COLO668 (cell line): Measurements from ENCODE around the gene STXBP3.
"Not testable (repeated sequence)": the region's sequence is repeated elsewhere in the genome, so short reads cannot be mapped to it uniquely, and the experiment has no call there.

ENCODE experiments used
- DNase-seq: peaks from one replicate; lab custom pipeline; 2025; ENCODE audit not compliant: unreplicated experiment; lab: John Stamatoyannopoulos, UW

The STXBP3 gene

GRCh38 chr1:108728327-108728923 lies 18.0 kb upstream of the STXBP3 start:
- DNase-seq: no peak

GRCh38 chr1:108729481-108729880 lies 17.0 kb upstream of the STXBP3 start:
- DNase-seq: no peak

- DNase-seq: no peak
These were observed 14.1 kb upstream of the STXBP3 start for GRCh38 chr1:108732398-108732797.

- DNase-seq: no peak
These were observed 12.2 kb upstream of the STXBP3 start for GRCh38 chr1:108734171-108734865.

GRCh38 chr1:108742253-108742652 lies 4.2 kb upstream of the STXBP3 start:
- no peak for DNase-seq

GRCh38 chr1:108745980-108746381 lies 493 bp upstream of the STXBP3 start:
- DNase-seq: no peak

GRCh38 chr1:108747171-108747850 lies 837 bp downstream of the STXBP3 start:
- DNase-seq: peak; percentile 74

GRCh38 chr1:108747898-108748297 lies 1.4 kb downstream of the STXBP3 start:
- DNase-seq: no peak

GRCh38 chr1:108749081-108749480 lies 2.6 kb downstream of the STXBP3 start:
- DNase-seq: no peak

GRCh38 chr1:108750476-108751181 lies 4.2 kb downstream of the STXBP3 start:
- DNase-seq: no peak

- DNase-seq: no peak
These were observed 6.9 kb downstream of the STXBP3 start for GRCh38 chr1:108753363-108753762.

GRCh38 chr1:108758796-108759195 lies 12.3 kb downstream of the STXBP3 start:
- DNase-seq: no peak

- DNase-seq: no peak
These were observed 20.6 kb downstream of the STXBP3 start for GRCh38 chr1:108767115-108767514.

- no peak for DNase-seq
These were observed 21.2 kb downstream of the STXBP3 start for GRCh38 chr1:108767708-108768107.

- no peak for DNase-seq
These were observed 31.4 kb downstream of the STXBP3 start for GRCh38 chr1:108777839-108778238.

GRCh38 chr1:108779455-108779854 lies 33.0 kb downstream of the STXBP3 start:
- DNase-seq: no peak

GRCh38 chr1:108780937-108781574 lies 34.6 kb downstream of the STXBP3 start:
- DNase-seq: no peak

GRCh38 chr1:108781575-108781944 lies 35.1 kb downstream of the STXBP3 start:
- not testable (repeated sequence) for DNase-seq

- no peak for DNase-seq
These were observed 38.8 kb downstream of the STXBP3 start for GRCh38 chr1:108785264-108785663.

- no peak for DNase-seq
These were observed 39.4 kb downstream of the STXBP3 start for GRCh38 chr1:108785880-108786279.

- no peak for DNase-seq
These were observed 45.3 kb downstream of the STXBP3 start for GRCh38 chr1:108791790-108792189.
